ENCODE results near the gene NPHP4. TPM values are rescaled to one million over a fixed set of nuclear protein-coding genes. Genes with fewer than 3 reads are reported as not detected.

NPHP4 gene
- total and polyA plus RNA-seq, 9 of the 15 experiments (the other 6 are each of a cell fraction or from before 2014, with no cell fraction given): 0.52 to 26.2 (median 6.7) TPM

DNA sequence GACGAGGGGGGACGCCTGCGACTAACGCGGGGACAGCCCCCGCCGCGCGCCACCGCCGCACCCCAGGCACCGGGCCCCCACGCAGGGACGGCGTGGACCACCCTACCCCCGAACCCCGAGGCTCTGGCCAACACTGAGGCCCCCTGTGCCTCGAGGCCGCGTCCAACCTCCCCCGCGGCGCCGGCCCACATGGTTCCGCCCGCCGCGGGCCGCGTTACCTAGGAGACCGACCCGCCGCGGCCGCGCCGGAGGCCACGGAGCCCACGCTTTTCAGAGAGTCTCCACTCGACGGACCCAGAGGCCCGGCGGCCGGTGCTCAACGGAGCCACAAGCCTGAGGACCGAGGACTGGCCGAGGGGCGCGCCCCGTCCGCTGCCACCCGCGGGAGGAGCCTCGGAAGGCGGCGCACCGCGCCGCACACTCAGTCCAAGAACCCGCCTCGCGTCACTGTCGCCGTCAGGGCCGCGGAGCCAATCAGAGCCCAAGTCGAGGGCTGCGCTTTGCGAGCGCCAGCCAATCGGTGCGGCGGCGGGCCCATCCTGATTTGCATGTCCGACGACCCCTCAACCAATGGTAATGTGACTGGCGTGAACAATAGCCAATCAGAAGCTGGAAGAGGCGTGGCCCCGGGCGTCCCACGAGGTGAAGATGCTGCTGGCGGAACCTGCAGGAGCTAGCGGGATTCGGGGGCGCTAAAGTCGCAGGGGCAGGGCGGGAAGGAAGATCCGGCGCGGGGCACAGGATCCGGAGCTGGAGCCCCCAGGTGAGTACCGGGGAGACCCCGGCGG, at the start of gene NPHP4 (continued):
- no peak for TF ChIP-seq PURB (CRISPR knock-in tag; IDR thresholded peaks at IDR 0.05; ENCODE audit: low read depth)
- TF ChIP-seq ZNF79 (CRISPR knock-in tag; IDR thresholded peaks at IDR 0.05; ENCODE audit: low read depth): no peak
- no peak for TF ChIP-seq SMARCA4 (IDR thresholded peaks at IDR 0.05)
- TF ChIP-seq, protein P1, sequence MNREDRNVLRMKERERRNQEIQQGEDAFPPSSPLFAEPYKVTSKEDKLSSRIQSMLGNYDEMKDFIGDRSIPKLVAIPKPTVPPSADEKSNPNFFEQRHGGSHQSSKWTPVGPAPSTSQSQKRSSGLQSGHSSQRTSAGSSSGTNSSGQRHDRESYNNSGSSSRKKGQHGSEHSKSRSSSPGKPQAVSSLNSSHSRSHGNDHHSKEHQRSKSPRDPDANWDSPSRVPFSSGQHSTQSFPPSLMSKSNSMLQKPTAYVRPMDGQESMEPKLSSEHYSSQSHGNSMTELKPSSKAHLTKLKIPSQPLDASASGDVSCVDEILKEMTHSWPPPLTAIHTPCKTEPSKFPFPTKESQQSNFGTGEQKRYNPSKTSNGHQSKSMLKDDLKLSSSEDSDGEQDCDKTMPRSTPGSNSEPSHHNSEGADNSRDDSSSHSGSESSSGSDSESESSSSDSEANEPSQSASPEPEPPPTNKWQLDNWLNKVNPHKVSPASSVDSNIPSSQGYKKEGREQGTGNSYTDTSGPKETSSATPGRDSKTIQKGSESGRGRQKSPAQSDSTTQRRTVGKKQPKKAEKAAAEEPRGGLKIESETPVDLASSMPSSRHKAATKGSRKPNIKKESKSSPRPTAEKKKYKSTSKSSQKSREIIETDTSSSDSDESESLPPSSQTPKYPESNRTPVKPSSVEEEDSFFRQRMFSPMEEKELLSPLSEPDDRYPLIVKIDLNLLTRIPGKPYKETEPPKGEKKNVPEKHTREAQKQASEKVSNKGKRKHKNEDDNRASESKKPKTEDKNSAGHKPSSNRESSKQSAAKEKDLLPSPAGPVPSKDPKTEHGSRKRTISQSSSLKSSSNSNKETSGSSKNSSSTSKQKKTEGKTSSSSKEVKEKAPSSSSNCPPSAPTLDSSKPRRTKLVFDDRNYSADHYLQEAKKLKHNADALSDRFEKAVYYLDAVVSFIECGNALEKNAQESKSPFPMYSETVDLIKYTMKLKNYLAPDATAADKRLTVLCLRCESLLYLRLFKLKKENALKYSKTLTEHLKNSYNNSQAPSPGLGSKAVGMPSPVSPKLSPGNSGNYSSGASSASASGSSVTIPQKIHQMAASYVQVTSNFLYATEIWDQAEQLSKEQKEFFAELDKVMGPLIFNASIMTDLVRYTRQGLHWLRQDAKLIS (CRISPR knock-in tag; IDR thresholded peaks at IDR 0.05): no peak
- TF ChIP-seq CCNT2 (IDR thresholded peaks at IDR 0.05; ENCODE audit: borderline replicate concordance, extremely low read depth, insufficient read length, low read depth, low read length): no peak
- peak; percentile 99 for TF ChIP-seq FOS (IDR thresholded peaks at IDR 0.05; ENCODE audit: extremely low read depth, insufficient read length)
- TF ChIP-seq ZNF707 (CRISPR knock-in tag; conservative IDR thresholded peaks at IDR 0.05): no peak
- TF ChIP-seq, protein P2, sequence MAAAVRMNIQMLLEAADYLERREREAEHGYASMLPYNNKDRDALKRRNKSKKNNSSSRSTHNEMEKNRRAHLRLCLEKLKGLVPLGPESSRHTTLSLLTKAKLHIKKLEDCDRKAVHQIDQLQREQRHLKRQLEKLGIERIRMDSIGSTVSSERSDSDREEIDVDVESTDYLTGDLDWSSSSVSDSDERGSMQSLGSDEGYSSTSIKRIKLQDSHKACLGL (CRISPR knock-in tag; IDR thresholded peaks at IDR 0.05; ENCODE audit: borderline replicate concordance, poor library complexity, severe bottlenecking): peak; percentile 72
- TF ChIP-seq, protein P3, sequence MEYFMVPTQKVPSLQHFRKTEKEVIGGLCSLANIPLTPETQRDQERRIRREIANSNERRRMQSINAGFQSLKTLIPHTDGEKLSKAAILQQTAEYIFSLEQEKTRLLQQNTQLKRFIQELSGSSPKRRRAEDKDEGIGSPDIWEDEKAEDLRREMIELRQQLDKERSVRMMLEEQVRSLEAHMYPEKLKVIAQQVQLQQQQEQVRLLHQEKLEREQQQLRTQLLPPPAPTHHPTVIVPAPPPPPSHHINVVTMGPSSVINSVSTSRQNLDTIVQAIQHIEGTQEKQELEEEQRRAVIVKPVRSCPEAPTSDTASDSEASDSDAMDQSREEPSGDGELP (CRISPR knock-in tag; IDR thresholded peaks at IDR 0.05; ENCODE audit: borderline replicate concordance): peak; percentile 72; the same call in 1 of the 2 replicates
- no peak for TF ChIP-seq KLF10 (CRISPR knock-in tag; IDR thresholded peaks at IDR 0.05)
- TF ChIP-seq SP1 (CRISPR knock-in tag; IDR thresholded peaks at IDR 0.05): peak; percentile 97
- peak; percentile 98 for TF ChIP-seq ASH1L (IDR thresholded peaks at IDR 0.05; ENCODE audit: borderline replicate concordance, low read depth, partially characterized antibody)
- no peak for TF ChIP-seq ZNF444 (CRISPR knock-in tag; IDR thresholded peaks at IDR 0.05)
- TF ChIP-seq, protein P4, sequence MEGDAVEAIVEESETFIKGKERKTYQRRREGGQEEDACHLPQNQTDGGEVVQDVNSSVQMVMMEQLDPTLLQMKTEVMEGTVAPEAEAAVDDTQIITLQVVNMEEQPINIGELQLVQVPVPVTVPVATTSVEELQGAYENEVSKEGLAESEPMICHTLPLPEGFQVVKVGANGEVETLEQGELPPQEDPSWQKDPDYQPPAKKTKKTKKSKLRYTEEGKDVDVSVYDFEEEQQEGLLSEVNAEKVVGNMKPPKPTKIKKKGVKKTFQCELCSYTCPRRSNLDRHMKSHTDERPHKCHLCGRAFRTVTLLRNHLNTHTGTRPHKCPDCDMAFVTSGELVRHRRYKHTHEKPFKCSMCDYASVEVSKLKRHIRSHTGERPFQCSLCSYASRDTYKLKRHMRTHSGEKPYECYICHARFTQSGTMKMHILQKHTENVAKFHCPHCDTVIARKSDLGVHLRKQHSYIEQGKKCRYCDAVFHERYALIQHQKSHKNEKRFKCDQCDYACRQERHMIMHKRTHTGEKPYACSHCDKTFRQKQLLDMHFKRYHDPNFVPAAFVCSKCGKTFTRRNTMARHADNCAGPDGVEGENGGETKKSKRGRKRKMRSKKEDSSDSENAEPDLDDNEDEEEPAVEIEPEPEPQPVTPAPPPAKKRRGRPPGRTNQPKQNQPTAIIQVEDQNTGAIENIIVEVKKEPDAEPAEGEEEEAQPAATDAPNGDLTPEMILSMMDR (IDR thresholded peaks at IDR 0.05 in 2 of 3, conservative IDR thresholded peaks at IDR 0.05 in 1 of 3; ENCODE audit: insufficient read depth in 2 of 3, low read depth in 1 of 3, low read length in 3 of 3): peak in 1 of 3 experiments; percentile 24; a peak in 2 of 6 replicates
- TF ChIP-seq, protein P5, sequence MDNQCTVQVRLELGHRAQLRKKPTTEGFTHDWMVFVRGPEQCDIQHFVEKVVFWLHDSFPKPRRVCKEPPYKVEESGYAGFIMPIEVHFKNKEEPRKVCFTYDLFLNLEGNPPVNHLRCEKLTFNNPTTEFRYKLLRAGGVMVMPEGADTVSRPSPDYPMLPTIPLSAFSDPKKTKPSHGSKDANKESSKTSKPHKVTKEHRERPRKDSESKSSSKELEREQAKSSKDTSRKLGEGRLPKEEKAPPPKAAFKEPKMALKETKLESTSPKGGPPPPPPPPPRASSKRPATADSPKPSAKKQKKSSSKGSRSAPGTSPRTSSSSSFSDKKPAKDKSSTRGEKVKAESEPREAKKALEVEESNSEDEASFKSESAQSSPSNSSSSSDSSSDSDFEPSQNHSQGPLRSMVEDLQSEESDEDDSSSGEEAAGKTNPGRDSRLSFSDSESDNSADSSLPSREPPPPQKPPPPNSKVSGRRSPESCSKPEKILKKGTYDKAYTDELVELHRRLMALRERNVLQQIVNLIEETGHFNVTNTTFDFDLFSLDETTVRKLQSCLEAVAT (IDR thresholded peaks at IDR 0.05): peak in 1 of 2 experiments; percentile 83; a peak in 1 of 4 replicates
- peak; percentile 39; the same call in 1 of the 2 replicates for TF ChIP-seq NFIC (IDR thresholded peaks at IDR 0.05)
- no peak for TF ChIP-seq ARID1B (IDR thresholded peaks at IDR 0.05)
- no peak for TF ChIP-seq ZNF57 (CRISPR knock-in tag; IDR thresholded peaks at IDR 0.05)
